Measurements from ENCODE around the gene SLX1A.
"Not testable (repeated sequence)": the region's sequence is repeated elsewhere in the genome, so short reads cannot be mapped to it uniquely, and the experiment has no call there.

DNA sequence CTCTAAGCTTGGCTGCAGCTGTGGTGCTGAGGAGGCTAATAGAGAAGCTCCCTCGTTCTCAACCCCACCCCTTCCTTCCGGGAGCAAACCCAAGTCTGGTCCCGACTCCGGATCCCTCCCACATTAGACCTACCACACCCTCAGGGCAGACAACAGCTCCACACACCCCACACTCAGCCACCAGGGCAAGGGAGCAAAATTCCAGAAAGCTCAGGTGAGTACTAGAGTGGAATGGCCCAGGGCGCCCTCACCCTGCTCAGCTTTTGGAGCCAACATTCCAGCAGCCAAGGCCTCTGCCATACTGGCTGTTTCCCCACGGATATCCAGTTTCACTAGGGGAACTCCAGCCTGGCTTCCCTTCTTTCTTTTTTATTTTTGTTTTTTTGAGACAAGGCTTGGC, 15.4 kb downstream of the SLX1A start:
- TF ChIP-seq, protein P1, sequence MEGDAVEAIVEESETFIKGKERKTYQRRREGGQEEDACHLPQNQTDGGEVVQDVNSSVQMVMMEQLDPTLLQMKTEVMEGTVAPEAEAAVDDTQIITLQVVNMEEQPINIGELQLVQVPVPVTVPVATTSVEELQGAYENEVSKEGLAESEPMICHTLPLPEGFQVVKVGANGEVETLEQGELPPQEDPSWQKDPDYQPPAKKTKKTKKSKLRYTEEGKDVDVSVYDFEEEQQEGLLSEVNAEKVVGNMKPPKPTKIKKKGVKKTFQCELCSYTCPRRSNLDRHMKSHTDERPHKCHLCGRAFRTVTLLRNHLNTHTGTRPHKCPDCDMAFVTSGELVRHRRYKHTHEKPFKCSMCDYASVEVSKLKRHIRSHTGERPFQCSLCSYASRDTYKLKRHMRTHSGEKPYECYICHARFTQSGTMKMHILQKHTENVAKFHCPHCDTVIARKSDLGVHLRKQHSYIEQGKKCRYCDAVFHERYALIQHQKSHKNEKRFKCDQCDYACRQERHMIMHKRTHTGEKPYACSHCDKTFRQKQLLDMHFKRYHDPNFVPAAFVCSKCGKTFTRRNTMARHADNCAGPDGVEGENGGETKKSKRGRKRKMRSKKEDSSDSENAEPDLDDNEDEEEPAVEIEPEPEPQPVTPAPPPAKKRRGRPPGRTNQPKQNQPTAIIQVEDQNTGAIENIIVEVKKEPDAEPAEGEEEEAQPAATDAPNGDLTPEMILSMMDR (IDR thresholded peaks at IDR 0.05 in 8 of 11, conservative IDR thresholded peaks at IDR 0.05 in 3 of 11), result not testable (repeated sequence)
- not testable (repeated sequence) for TF ChIP-seq POLR2A, POLR2AphosphoS5 (IDR thresholded peaks at IDR 0.05)

Data from spleen (tissue), 7 donors.